Astrocyte of the spinal cord (primary cell): Measurements from ENCODE around the gene ACSL1.
A peak's percentile ranks its signal among the peaks of the same experiment; 100 is the strongest.

Experiments
- DNase-seq: peaks from one replicate; pipeline ENCODE4 v3.0.0; 2011; ENCODE audit warnings: low read depth, low spot score
- H3K4me3 ChIP-seq: 2 replicates; pipeline ENCODE4 v1.5.1; 2011; ENCODE audit warnings: low read depth, mild to moderate bottlenecking, low read length, moderate library complexity
- in situ Hi-C: cut with HindIII; loops from 2 replicates; pipeline ENCODE4 v1.10.0; 2017; ENCODE audit warnings: low sequenced_read_pairs
- TF ChIP-seq, protein P1 (sequence below): IDR thresholded peaks from 2 replicates; pipeline ENCODE4 v1.5.1; 2012; ENCODE audit warnings: low read depth, mild to moderate bottlenecking, low read length, inconsistent platforms

ACSL1 gene

DNA sequence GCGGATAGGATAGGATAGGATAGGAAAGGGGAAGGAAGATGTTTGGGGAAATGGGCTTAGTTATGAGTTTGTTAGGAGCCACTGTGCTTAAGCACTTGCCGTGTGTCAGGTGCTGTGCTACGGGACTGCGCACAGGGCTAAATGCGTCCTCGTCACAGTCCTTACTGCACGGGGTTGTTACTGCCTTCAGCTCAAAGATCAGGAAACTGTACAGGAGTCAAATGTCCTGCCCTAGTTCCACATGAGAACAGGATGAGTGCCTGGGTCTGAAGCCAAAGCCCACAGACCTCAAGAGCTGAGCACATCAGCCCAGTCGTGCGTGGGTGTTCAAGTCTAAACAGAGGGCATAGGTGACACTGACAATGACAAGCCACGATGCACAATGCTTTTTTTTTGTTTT, 15.0 kb downstream of the ACSL1 start:
- DNase-seq = no peak
- in situ Hi-C loops = no loop called here
- no peak overlapping the region for H3K4me3 ChIP-seq
- TF ChIP-seq, protein P1, sequence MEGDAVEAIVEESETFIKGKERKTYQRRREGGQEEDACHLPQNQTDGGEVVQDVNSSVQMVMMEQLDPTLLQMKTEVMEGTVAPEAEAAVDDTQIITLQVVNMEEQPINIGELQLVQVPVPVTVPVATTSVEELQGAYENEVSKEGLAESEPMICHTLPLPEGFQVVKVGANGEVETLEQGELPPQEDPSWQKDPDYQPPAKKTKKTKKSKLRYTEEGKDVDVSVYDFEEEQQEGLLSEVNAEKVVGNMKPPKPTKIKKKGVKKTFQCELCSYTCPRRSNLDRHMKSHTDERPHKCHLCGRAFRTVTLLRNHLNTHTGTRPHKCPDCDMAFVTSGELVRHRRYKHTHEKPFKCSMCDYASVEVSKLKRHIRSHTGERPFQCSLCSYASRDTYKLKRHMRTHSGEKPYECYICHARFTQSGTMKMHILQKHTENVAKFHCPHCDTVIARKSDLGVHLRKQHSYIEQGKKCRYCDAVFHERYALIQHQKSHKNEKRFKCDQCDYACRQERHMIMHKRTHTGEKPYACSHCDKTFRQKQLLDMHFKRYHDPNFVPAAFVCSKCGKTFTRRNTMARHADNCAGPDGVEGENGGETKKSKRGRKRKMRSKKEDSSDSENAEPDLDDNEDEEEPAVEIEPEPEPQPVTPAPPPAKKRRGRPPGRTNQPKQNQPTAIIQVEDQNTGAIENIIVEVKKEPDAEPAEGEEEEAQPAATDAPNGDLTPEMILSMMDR = no peak

- no peak overlapping the region for H3K4me3 ChIP-seq
- DNase-seq = no peak
- TF ChIP-seq, protein P1 = no peak
- in situ Hi-C loops = no loop called here
These were observed 17.1 kb downstream of the ACSL1 start for GRCh38 chr4:184808713-184809050.

DNA sequence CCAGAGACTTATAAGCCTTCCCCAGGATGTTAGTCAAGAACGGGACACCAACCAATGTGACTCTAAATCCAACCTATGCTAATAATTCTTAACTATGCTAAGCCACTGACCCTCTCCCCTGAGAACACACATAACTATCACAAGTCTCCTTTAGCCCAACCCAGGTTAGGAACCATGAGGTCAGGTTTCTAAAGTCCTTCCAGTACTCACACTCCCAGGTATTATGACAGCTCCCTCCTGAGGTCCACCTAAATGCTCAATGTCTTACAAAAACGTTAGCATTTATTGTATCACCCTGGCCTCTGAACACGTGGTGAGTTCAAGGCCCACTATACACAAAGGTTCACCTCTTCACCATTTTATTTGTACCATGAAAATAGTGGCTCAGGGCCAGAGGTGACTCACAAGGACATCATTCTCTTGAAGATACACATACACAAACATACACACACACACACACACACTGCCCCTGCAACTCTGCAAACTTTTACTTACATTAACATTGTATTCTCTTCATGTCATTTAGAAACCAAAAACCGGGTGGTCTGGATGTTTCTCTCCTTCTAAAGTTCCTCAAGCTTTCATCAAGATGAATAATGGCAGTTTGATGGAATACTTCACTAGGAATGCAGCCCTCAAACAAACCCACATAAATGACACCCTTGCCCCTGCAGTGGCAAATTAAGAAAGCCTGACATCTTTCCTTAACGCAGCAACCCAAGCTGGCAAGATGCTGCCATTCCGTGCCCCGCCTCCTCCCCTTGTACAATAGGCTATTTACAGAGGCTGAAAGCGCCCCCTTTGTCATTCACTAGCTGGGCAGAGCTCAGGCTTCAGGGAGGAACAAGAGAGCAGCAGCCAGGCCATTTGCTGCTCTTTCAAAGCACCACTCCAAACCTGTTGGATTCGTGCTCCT, 17.7 kb downstream of the ACSL1 start:
- no peak overlapping the region for H3K4me3 ChIP-seq
- peak; percentile 76 for DNase-seq
- TF ChIP-seq, protein P1 = peak; percentile 15
- in situ Hi-C loops = no loop called here

DNA sequence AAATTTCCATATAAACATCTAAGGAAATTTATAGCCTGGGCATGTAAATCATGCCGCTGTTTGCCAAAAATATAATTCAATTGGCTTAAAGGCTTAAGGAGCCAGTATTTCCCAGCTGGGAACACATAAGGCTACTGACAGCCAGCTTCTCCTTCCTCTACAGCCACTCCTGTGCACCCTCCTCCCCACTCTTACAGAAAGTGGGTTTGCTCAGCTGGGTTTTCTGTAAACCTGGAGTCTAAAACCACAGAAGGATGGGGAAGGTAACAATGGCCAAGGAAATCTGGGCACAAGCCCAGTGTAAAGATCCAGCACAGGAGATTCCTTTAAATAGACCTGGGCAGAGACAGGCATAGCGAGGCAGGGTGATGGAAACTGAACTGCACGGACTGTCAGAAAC, 18.5 kb downstream of the ACSL1 start:
- peak; percentile 16 for DNase-seq
- TF ChIP-seq, protein P1 = no peak
- in situ Hi-C loops = no loop called here
- H3K4me3 ChIP-seq = no peak overlapping the region

DNA sequence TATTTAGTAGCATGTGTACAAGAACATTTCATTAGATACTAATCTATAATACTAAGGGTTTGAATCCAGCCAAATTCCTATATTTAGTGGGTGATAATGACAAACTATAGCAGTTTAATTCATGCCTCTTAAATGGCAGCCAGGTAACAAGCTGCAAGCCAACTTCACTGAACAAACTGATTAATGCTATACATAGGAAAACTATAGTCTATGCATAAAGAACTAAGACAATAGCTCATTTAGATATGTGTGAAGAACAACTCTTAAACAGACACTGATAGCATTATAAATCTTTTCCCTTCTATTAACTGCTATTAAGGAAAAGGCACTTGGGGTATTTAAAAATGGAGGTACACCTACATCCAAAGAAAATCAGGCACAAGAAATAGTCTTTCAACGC, 19.1 kb downstream of the ACSL1 start:
- no peak overlapping the region for H3K4me3 ChIP-seq
- in situ Hi-C loops = no loop called here
- no peak for DNase-seq
- TF ChIP-seq, protein P1 = no peak

GRCh38 chr4:184806229-184806550, 19.6 kb downstream of the ACSL1 start:
- in situ Hi-C loops = no loop called here
- no peak overlapping the region for H3K4me3 ChIP-seq
- DNase-seq = no peak
- TF ChIP-seq, protein P1 = no peak
